Ishikawa (cell line): ENCODE results near the gene TPPP2.

Experiments
- CEBPB ChIP-seq: IDR thresholded peaks from 2 replicates; pipeline ENCODE4 v1.6.1; 2012
- CREB1 ChIP-seq: IDR thresholded peaks from 2 replicates; pipeline ENCODE4 v1.6.1; 2012; ENCODE audit warnings: low read depth
- EGR1 ChIP-seq: IDR thresholded peaks from 2 replicates; pipeline ENCODE4 v1.6.1; 2012
- EP300 ChIP-seq: IDR thresholded peaks from 2 replicates; pipeline ENCODE4 v1.6.1; 2012; ENCODE audit warnings: borderline replicate concordance
- FOXM1 ChIP-seq: IDR thresholded peaks from 2 replicates; pipeline ENCODE4 v1.6.1; 2012; ENCODE audit warnings: low read depth, borderline replicate concordance
- NFIC ChIP-seq: IDR thresholded peaks from 2 replicates; pipeline ENCODE4 v1.6.1; 2012
- RAD21 ChIP-seq: IDR thresholded peaks from 2 replicates; pipeline ENCODE4 v1.6.1; 2012; ENCODE audit warnings: low read depth
- REST ChIP-seq: IDR thresholded peaks from 2 replicates; pipeline ENCODE4 v1.6.1; 2012; ENCODE audit warnings: low read depth, mild to moderate bottlenecking
- TAF1 ChIP-seq: IDR thresholded peaks from 2 replicates; pipeline ENCODE4 v1.6.1; 2012; ENCODE audit warnings: low read depth, mild to moderate bottlenecking
- TCF12 ChIP-seq: IDR thresholded peaks from 2 replicates; pipeline ENCODE4 v1.6.1; 2012; ENCODE audit warnings: low read depth
- TEAD4 ChIP-seq: IDR thresholded peaks from 2 replicates; pipeline ENCODE4 v1.6.1; 2012
- USF1 ChIP-seq: IDR thresholded peaks from 2 replicates; pipeline ENCODE4 v1.6.1; 2012
- YY1 ChIP-seq: IDR thresholded peaks from 2 replicates; pipeline ENCODE4 v1.6.1; 2012; ENCODE audit warnings: low read depth
- ZBTB7A ChIP-seq: IDR thresholded peaks from 2 replicates; pipeline ENCODE4 v1.6.1; 2012; ENCODE audit warnings: low read depth
- TF ChIP-seq, protein P1 (sequence below): IDR thresholded peaks from 2 replicates; pipeline ENCODE4 v1.6.1; 2012

The TPPP2 gene

DNA sequence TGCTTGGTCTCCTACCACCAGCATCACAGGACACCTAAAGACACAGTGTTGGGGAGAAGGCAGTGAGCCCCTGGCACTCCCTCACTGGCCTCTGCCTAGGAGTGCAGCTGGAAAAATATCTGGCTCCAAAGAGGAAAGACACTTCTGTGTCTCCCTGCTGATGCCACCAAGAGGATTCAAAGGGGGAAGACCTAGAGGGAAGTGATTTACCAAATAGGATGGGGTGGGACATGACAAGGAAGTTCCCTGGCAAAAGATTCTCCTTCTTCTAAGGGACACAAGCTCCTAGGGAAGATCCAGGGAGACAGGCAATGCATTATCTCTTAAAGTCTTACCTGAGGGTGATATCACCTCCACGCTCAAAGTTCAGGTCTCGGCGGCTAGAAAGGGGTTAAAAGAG is 11.2 kb upstream of the TPPP2 start:
- no peak for TF ChIP-seq NFIC
- TF ChIP-seq EGR1, result no peak
- no peak for TF ChIP-seq FOXM1
- no peak for TF ChIP-seq ZBTB7A
- TF ChIP-seq YY1, result no peak
- TF ChIP-seq REST, result no peak
- TF ChIP-seq TEAD4, result no peak

GRCh38 chr14:21019366-21019765 is 10.7 kb upstream of the TPPP2 start:
- TF ChIP-seq ZBTB7A, result no peak
- no peak for TF ChIP-seq CEBPB
- no peak for TF ChIP-seq EP300
- TF ChIP-seq REST, result no peak
- TF ChIP-seq FOXM1, result no peak
- TF ChIP-seq USF1, result no peak
- TF ChIP-seq, protein P1, sequence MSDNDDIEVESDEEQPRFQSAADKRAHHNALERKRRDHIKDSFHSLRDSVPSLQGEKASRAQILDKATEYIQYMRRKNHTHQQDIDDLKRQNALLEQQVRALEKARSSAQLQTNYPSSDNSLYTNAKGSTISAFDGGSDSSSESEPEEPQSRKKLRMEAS, result no peak
- TF ChIP-seq EGR1, result no peak
- TF ChIP-seq YY1, result no peak
- TF ChIP-seq TCF12, result no peak
- TF ChIP-seq TAF1, result no peak
- no peak for TF ChIP-seq NFIC
- no peak for TF ChIP-seq TEAD4

DNA sequence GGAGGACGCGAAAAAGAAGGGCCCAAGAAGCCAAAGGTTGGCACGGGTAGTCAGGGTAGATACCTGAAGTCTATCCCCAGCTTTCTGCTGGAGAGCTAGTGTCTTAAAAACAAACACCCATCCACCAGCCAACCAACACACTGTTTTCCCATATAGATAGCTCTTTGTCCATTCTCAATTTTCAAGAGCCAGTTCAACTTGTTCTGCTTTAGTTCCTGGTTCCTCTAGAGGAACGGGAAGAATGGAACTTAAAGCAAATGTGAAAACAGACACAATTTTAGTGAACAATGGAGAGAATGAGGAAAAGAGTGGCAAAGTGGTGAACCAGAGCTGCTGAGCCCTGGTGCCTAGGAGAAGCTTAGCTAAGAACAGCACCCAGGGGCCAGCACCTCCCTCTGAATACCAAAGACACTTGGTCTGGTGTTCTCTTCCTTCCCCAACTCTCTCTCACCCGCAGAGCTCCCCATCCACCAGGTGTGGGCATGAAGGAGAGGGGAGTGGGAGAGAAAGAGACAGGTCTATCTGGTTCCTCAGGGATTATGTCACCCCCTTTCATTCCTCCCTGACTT is 9.0 kb upstream of the TPPP2 start:
- TF ChIP-seq CREB1 (no peak), FOXM1 (no peak), TAF1 (no peak), TEAD4 (no peak), NFIC (no peak), TCF12 (no peak), EP300 (no peak), RAD21 (no peak), USF1 (no peak), REST (no peak), CEBPB (no peak), ZBTB7A (no peak), YY1 (no peak), EGR1 (no peak)
- TF ChIP-seq, protein P1, result no peak

DNA sequence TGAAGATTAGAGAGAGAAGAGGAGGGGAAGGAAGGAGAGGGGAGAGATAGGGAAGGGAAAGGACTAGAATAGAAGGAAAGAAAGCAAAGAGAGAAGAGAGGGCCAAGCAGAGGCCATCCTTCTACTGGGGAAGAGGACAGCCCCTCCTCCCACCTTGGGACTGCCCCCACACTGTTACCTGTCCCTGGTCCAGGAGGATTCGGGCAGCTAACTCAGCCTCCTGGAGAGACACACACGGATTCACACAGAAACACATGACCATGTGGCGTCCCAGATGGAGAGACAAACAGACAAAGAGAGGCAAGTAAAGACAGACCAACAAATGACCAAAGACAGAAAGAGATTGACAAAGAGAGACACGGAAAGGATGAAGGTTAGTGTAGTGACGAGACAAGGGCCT is 7.3 kb upstream of the TPPP2 start:
- TF ChIP-seq USF1, result no peak
- no peak for TF ChIP-seq TEAD4
- TF ChIP-seq, protein P1, result no peak
- no peak for TF ChIP-seq NFIC
- TF ChIP-seq TCF12, result no peak
- no peak for TF ChIP-seq YY1
- no peak for TF ChIP-seq FOXM1
- no peak for TF ChIP-seq EGR1
- no peak for TF ChIP-seq CEBPB
- no peak for TF ChIP-seq EP300
- TF ChIP-seq CREB1, result no peak
- no peak for TF ChIP-seq ZBTB7A
- TF ChIP-seq RAD21, result no peak
- TF ChIP-seq REST, result no peak
- no peak for TF ChIP-seq TAF1
